ENCODE measurements around the gene HCST. TPM values are rescaled to one million over a fixed set of nuclear protein-coding genes. Genes with fewer than 3 reads are reported as not detected.
A peak's percentile ranks its signal among the peaks of the same experiment; 100 is the strongest.

The HCST gene
- total and polyA plus RNA-seq, 2 of the 13 experiments (the other 11 are each of a cell fraction or from before 2014, with no cell fraction given): 0.24 to 1.2 TPM

DNA sequence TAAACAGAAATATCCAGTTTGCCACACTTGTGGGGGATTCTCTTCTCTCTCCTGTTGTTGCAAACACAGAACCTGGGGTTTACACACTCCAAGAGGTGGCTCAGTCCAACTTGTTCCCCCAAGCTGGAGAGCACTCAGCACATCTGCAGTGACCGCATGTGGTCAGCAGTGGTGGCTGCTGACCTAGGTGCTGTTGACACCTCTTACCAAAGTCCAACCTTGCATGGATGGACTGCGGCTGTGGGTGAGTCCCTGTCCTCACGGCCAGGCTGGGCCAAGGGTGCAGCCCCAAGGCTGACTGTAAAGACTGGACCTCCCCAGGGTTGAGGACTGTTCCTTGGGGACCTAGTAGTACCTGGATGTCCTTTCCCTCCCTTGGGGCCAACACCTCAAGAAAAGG lies 39.9 kb downstream of the HCST start (continued):
- TF ChIP-seq GATA4 (IDR thresholded peaks at IDR 0.05; ENCODE audit: borderline replicate concordance, low read depth) (no peak), SATB2 (CRISPR knock-in tag; IDR thresholded peaks at IDR 0.05) (no peak), ZNF674 (CRISPR knock-in tag; IDR thresholded peaks at IDR 0.05; ENCODE audit: low read depth) (no peak), GTF3A (CRISPR knock-in tag; conservative IDR thresholded peaks at IDR 0.05) (no peak), U2AF2 (IDR thresholded peaks at IDR 0.05; ENCODE audit: low read depth, low read length) (no peak), HDAC2 (CRISPR knock-in tag; IDR thresholded peaks at IDR 0.05) (peak; percentile 44; the same call in 1 of the 2 replicates), RNF2 (conservative IDR thresholded peaks at IDR 0.05; ENCODE audit: low read depth) (no peak), SRF (IDR thresholded peaks at IDR 0.05; ENCODE audit: low read depth, low read length) (no peak), CENPX (CRISPR knock-in tag; IDR thresholded peaks at IDR 0.05) (no peak), ZNF44 (CRISPR knock-in tag; IDR thresholded peaks at IDR 0.05) (no peak), ZNF629 (CRISPR knock-in tag; conservative IDR thresholded peaks at IDR 0.05) (no peak), FOXK1 (CRISPR knock-in tag; IDR thresholded peaks at IDR 0.05; ENCODE audit: borderline replicate concordance, low read depth) (no peak), KLF6 (CRISPR knock-in tag; IDR thresholded peaks at IDR 0.05) (no peak), NFKBIZ (CRISPR knock-in tag; IDR thresholded peaks at IDR 0.05) (no peak), ZNF652 (CRISPR knock-in tag; IDR thresholded peaks at IDR 0.05; ENCODE audit: borderline replicate concordance, low read depth) (no peak), ZSCAN22 (CRISPR knock-in tag; IDR thresholded peaks at IDR 0.05) (no peak)
- TF ChIP-seq, protein P1, sequence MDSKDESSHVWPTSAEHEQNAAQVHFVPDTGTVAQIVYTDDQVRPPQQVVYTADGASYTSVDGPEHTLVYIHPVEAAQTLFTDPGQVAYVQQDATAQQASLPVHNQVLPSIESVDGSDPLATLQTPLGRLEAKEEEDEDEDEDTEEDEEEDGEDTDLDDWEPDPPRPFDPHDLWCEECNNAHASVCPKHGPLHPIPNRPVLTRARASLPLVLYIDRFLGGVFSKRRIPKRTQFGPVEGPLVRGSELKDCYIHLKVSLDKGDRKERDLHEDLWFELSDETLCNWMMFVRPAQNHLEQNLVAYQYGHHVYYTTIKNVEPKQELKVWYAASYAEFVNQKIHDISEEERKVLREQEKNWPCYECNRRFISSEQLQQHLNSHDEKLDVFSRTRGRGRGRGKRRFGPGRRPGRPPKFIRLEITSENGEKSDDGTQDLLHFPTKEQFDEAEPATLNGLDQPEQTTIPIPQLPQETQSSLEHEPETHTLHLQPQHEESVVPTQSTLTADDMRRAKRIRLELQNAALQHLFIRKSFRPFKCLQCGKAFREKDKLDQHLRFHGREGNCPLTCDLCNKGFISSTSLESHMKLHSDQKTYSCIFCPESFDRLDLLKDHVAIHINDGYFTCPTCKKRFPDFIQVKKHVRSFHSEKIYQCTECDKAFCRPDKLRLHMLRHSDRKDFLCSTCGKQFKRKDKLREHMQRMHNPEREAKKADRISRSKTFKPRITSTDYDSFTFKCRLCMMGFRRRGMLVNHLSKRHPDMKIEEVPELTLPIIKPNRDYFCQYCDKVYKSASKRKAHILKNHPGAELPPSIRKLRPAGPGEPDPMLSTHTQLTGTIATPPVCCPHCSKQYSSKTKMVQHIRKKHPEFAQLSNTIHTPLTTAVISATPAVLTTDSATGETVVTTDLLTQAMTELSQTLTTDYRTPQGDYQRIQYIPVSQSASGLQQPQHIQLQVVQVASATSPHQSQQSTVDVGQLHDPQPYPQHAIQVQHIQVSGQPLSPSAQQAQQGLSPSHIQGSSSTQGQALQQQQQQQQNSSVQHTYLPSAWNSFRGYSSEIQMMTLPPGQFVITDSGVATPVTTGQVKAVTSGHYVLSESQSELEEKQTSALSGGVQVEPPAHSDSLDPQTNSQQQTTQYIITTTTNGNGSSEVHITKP (CRISPR knock-in tag; IDR thresholded peaks at IDR 0.05; ENCODE audit: low read depth): 0 out of 2 replicates have a peak, but pooled peaks have one; percentile 22
- TF ChIP-seq, protein P2, sequence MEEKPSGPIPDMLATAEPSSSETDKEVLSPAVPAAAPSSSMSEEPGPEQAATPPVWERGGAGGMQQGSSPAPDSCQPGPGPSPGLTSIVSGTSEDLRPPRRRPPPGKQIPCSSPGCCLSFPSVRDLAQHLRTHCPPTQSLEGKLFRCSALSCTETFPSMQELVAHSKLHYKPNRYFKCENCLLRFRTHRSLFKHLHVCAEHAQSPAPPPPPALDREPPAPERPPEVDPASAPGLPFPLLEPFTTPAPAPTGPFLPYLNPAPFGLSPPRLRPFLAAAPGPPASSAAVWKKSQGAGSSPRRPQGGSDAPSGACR (CRISPR knock-in tag; IDR thresholded peaks at IDR 0.05): no peak
- TF ChIP-seq, protein P3, sequence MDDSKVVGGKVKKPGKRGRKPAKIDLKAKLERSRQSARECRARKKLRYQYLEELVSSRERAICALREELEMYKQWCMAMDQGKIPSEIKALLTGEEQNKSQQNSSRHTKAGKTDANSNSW (CRISPR knock-in tag; IDR thresholded peaks at IDR 0.05; ENCODE audit: borderline replicate concordance): no peak
- TF ChIP-seq, protein P4, sequence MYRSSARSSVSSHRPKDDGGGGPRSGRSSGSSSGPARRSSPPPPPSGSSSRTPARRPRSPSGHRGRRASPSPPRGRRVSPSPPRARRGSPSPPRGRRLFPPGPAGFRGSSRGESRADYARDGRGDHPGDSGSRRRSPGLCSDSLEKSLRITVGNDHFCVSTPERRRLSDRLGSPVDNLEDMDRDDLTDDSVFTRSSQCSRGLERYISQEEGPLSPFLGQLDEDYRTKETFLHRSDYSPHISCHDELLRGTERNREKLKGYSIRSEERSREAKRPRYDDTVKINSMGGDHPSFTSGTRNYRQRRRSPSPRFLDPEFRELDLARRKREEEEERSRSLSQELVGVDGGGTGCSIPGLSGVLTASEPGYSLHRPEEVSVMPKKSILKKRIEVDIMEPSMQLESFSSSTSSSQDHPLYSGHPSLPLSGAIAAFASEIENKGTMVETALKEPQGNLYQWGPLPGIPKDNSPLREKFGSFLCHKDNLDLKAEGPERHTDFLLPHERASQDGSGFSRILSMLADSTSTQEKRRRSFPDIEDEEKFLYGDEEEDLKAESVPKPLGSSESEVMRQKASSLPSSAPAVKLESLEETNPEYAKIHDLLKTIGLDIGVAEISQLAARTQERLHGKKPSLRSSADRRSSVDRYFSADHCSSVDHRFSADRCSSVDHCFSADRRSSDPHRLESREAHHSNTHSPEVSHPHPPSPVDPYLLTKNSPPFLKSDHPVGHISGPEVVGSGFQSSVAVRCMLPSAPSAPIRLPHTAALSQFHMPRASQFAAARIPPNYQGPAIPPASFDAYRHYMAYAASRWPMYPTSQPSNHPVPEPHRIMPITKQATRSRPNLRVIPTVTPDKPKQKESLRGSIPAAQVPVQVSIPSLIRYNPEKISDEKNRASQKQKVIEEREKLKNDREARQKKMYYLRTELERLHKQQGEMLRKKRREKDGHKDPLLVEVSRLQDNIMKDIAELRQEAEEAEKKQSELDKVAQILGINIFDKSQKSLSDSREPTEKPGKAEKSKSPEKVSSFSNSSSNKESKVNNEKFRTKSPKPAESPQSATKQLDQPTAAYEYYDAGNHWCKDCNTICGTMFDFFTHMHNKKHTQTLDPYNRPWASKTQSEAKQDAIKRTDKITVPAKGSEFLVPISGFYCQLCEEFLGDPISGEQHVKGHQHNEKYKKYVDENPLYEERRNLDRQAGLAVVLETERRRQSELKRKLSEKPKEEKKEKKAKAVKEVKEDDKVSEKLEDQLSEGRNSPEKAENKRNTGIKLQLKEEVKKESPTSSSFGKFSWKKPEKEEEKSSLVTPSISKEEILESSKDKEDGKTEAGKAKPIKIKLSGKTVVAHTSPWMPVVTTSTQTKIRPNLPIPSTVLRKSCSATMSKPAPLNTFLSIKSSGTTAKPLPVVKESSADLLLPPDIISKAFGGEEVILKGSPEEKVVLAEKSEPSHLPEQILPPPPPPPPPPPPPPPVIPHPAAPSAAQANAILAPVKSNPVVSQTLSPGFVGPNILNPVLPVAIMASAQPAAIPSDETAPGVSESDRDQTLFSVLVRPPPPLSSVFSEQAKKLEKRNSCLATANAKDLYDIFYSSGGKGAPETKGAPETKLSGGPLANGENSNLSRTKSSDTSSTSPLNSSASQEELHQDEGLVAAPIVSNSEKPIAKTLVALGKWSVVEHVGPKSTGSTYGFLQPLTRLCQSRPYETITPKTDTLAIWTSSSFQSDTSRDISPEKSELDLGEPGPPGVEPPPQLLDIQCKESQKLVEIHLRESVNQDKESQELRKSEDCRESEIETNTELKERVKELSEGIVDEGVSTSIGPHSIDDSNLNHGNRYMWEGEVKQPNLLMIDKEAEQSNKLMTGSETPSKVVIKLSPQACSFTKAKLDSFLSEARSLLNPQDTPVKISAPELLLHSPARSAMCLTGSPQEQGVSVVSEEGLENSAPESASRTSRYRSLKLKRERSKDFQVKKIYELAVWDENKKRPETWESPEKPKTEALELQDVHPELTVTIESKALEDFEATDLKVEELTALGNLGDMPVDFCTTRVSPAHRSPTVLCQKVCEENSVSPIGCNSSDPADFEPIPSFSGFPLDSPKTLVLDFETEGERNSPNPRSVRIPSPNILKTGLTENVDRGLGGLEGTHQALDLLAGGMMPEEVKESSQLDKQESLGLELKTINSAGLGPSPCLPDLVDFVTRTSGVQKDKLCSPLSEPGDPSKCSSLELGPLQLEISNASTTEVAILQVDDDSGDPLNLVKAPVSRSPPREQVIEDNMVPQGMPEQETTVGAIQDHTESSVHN (CRISPR knock-in tag; IDR thresholded peaks at IDR 0.05): no peak
